Measurements from ENCODE around the gene CHCHD10. TPM values are rescaled to one million over a fixed set of nuclear protein-coding genes. Genes with fewer than 3 reads are reported as not detected.

The CHCHD10 gene
- total RNA-seq, 1 experiment from 2014 or later = 198 TPM

- no peak for TF ChIP-seq ZNF121 (CRISPR knock-in tag; IDR thresholded peaks at IDR 0.05)
- TF ChIP-seq IRF2 (CRISPR knock-in tag; IDR thresholded peaks at IDR 0.05; ENCODE audit: borderline replicate concordance, low read depth) = no peak
- TF ChIP-seq ZMAT4 (CRISPR knock-in tag; IDR thresholded peaks at IDR 0.05) = no peak
- no peak for TF ChIP-seq PRDM15 (CRISPR knock-in tag; IDR thresholded peaks at IDR 0.05)
- no peak for TF ChIP-seq IRF1 (CRISPR knock-in tag; IDR thresholded peaks at IDR 0.05)
- TF ChIP-seq ZNF671 (CRISPR knock-in tag; IDR thresholded peaks at IDR 0.05) = no peak
- no peak for TF ChIP-seq SOX15 (CRISPR knock-in tag; IDR thresholded peaks at IDR 0.05)
- TF ChIP-seq AFF4 (CRISPR knock-in tag; IDR thresholded peaks at IDR 0.05; ENCODE audit: borderline replicate concordance) = no peak
- no peak for TF ChIP-seq USF2 (CRISPR knock-in tag; IDR thresholded peaks at IDR 0.05)
- TF ChIP-seq ATF6 (CRISPR knock-in tag; IDR thresholded peaks at IDR 0.05) = no peak
- no peak for TF ChIP-seq ERG (CRISPR knock-in tag; IDR thresholded peaks at IDR 0.05)
- TF ChIP-seq ELF4 (CRISPR knock-in tag; IDR thresholded peaks at IDR 0.05; ENCODE audit: low read depth) = no peak
- no peak for TF ChIP-seq MAX (CRISPR knock-in tag; IDR thresholded peaks at IDR 0.05)
These were observed 10.9 kb downstream of the CHCHD10 start (continued) for GRCh38 chr22:23756891-23757290.
